ENCODE measurements around the gene UBN2.

Gene UBN2

GRCh38 chr7:139232904-139233303 is 1.9 kb downstream of the UBN2 start:
- no peak for DNase-seq

DNA sequence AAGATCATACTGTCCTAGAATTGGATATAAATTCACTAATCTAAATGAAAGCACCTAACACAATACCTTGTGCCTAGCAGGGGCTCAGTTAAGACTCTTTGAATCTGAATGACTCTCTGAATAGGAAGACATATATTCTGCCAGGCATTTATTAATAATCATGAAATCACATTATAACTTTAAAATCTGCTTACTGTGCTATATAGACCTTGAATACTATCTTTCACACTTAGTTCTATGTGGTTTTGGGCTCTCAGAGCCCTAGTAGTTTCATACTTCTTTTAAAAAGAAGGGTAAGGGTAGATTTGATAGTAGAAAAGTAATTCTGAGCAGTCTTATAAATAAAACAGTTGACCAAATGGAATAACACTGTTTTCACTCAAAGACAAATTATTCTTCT is 10.2 kb downstream of the UBN2 start:
- no peak for DNase-seq

- DNase-seq = no peak
Observed at GRCh38 chr7:139242741-139243281, 11.8 kb downstream of the UBN2 start.

GRCh38 chr7:139245401-139245800 is 14.4 kb downstream of the UBN2 start:
- DNase-seq = no peak

- DNase-seq = no peak
Observed at GRCh38 chr7:139246494-139246893, 15.5 kb downstream of the UBN2 start.

GRCh38 chr7:139246905-139247304 is 15.9 kb downstream of the UBN2 start:
- DNase-seq = no peak

GRCh38 chr7:139249179-139249810 is 18.3 kb downstream of the UBN2 start:
- DNase-seq = no peak

DNA sequence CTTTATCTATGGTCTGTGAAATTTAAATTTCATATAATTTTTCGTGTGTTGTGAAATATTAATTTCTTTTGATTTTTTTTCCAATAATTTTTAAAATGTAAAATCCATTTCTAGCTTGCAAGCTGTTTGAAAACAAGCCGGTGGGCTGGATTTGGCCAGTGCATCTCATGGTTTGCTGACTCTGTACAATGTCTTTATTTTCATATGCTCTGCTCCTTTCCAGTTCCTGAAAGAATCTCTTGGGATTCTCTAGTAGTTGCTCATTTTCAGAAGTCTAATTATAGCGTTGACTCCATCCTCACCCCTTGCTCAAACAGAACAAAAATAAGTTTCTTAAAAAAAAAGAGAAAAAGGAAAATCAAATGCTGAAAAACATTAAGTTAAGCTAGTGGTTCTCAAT is 21.4 kb downstream of the UBN2 start:
- no peak for DNase-seq

DNA sequence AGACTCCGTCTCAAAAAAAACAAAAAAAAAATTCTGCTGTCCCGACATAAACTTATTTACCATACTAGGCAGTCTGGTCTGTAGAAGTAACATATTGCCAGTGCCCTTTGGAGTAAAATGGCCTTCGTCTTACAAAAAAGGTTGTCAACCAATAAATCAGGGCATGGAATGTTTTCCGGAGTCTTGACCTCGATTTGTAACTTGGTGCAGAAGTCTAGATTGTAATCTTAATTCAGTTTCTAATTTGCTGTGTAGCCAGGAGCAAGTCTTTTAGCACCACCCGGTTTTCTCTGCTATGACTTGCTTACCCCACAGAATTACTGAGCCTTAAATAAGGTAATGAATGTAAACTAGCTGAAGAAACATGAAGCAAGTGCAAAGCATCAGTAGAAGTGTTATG is 23.2 kb downstream of the UBN2 start:
- DNase-seq = no peak

- DNase-seq = no peak
Observed at GRCh38 chr7:139254728-139255127, 23.7 kb downstream of the UBN2 start.

- no peak for DNase-seq
Observed at GRCh38 chr7:139255290-139255689, 24.3 kb downstream of the UBN2 start.

DNA sequence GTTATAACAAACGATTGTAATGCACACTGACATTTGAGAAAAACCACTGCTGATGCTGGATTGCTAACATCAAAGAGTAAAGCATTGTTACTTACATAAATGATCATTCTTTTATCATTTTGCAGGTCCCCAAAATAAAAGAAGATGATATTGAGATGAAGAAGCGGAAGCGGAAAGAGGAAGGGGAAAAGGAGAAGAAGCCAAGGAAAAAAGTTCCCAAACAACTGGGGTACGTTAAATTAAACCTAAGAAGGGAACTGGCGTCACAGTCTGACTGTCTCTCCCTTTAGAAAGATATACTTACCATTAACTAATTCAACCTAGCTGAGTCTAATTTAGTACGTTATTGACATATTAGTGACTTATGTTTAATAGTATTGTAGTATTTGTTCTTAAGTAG is 28.1 kb downstream of the UBN2 start:
- DNase-seq = no peak

GRCh38 chr7:139264220-139264619 is 33.2 kb downstream of the UBN2 start:
- DNase-seq = no peak

- DNase-seq = no peak
Observed at GRCh38 chr7:139265673-139266072, 34.6 kb downstream of the UBN2 start.

DNA sequence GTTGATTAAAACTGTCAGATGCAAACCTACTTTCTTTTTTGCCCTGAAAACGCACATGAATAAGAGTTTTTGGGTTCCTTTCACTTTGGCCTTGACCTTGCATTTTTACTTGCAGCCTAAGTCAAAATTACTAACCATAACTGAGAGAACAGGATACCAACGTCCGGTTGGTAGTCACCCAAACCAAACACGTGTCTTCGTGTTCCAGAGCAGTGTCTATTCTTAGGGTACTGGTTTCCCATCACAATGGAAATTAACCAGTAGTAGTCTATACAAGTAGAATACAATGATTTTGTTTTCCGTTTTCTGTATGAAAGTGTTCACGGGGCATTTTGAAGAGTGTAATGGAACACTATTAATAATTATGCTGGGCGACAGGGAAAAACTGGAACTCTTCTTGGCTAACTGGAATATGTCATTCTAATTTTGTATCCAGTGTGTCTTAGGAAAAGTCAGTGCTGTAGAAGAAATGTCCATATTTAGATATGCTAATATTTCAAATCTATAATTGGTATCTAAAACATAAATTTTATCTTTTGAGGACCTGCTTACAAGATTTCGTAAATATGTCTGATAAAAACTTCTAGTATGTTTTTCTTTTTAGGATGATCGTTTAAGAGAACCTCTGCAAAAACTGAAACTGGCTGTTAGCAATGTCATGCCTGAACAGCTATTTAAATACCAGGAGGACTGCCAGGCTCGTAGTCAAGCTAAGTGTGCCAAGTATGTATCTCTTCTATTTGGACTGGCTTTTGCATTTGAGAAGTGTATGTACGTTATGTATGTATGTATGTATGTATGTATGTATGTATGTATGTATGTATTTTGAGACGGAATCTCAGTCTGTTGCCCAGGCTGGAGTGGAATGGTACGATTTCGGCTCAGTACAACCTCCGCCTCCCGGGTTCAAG is 40.9 kb downstream of the UBN2 start:
- no peak for DNase-seq

DNA sequence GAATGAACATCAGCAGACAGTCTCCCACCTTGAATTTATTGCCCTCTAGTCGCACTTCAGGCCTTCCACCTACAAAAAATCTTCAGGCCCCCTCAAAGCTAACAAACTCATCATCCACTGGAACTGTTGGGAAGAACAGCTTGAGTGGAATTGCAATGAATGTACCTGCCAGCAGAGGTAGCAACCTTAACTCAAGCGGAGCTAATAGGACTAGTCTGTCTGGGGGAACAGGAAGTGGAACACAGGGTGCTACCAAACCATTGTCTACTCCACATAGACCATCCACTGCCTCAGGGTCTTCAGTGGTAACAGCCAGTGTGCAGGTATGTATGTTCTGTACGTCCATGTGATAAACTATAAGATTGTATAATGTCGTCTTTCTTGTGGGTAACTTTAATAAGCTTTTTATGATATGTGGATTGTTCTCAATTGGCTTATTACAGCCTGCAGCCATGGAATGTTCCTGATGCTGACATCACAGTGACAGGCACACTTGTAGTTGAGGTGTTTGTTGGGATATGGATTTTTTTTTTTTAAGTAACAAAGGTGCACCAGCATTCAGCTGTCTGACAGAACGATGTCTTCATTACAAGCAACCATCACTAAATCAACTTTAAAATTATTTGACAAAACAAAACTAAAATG is 53.3 kb downstream of the UBN2 start:
- DNase-seq = no peak

DNA sequence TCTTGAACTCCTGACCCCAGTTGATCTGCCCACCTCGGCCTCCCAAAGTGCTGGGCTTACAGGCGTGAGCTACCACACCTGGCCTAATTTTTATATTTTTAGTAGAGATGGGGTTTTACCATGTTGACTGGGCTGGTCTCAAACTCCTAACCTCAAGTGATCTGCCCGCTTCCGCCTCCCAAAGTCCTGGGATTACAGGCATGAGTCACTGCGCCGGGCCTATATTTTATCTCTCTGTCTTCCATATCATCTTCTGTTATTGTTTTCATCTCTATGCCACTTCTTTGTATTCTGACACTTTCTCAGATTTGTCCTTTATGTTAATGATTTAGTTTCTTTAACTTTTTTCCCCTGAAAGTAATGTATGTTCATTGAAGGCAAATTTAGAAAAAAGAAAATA is 55.1 kb downstream of the UBN2 start:
- DNase-seq = no peak

GRCh38 chr7:139292821-139293220 is 61.8 kb downstream of the UBN2 start:
- DNase-seq = no peak

DNA sequence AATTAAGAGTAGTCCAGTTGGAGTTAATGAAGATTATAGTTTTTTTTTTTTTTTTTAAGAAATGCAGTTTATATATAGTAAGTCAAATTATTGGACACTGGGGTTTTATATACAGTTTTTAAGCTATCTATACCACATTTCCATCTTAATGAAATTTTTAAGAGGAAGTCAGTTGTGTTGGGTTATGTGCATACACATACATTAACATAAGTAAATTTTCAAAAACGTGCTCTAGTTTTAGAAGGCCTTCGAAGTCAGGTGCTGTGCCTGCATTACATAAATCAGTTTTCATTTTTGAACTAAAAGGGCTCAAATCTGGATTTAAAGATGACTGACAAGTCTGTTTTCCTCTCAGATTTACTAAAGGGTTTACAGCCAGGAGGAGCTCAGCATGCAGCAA is 62.5 kb downstream of the UBN2 start:
- DNase-seq = no peak

GRCh38 chr7:139294241-139294640 is 63.2 kb downstream of the UBN2 start:
- no peak for DNase-seq

DNA sequence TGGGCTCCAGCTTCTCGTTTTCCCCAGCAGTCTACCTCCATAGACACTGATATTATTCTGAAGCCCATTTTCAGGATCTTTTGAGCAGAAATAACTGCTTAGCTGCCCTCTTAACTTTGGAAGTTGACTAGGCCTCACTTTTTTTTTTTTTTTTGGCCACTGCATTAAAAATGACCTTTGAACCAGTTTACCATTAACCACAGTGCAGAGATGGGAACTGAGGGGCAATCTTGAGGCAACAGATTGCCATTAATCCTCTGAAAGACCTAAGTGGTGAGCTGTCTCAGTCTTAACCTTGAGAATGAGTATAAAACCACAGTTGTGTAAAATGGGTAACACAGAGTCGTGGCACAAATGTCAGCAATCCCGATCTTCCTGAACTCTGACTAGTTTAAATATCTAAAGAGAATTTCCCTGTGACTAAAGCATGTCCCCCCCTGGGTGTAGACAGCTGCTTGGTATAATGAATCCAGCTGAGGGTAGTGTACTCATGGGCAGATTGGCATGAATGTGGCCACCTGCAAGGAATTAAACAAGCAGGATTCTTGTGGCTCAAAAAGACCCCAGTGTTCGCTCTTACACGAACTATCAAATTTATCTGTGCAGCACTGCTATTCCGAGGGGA is 64.0 kb downstream of the UBN2 start:
- DNase-seq = no peak

GRCh38 chr7:139297795-139298194 is 66.8 kb downstream of the UBN2 start:
- no peak for DNase-seq

DNA sequence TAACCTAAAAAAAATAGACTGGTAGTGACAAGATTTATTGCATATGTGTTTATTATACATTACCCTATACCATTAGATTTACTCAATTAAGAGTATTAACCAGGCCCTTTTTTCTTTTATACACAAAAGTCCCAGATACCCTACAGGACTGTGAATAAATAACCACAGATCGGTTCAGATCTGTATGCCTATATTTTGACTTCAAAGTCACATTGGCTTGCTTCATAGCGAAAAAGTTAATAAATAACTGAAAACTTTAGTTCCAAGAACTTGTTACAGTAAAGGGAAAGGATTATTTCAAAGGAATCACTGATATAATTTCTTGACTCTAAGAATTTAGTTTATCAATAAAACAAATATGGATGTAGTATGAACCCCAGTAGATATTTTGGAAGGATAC is 68.3 kb downstream of the UBN2 start:
- DNase-seq = no peak
